ENCODE results near the gene KHDRBS2.

GRCh38 chr6:61980622-61981021, 305.4 kb downstream of the KHDRBS2 start:
- TF ChIP-seq CTCF (optimal IDR thresholded peaks at IDR 0.05 in 1 of 3, IDR thresholded peaks at IDR 0.05 in 1 of 3, conservative IDR thresholded peaks at IDR 0.05 in 1 of 3; ENCODE audit: extremely low read depth in 1 of 3, insufficient read depth in 2 of 3, low read length in 3 of 3) = no peak
- TF ChIP-seq EZH2 (IDR thresholded peaks at IDR 0.05; ENCODE audit: low read length) = no peak
